HEK293T (cell line): ENCODE measurements around the gene VTI1A.

ENCODE experiments used
- CTCF ChIA-PET: fragments of 350-600 bp; formaldehyde crosslinking; extraction: SDS; loops from one replicate; lab custom pipeline; 2021; ENCODE audit warnings: antibody characterized with exemption, inconsistent platforms; lab: Yijun Ruan, JAX
- POLR2A ChIA-PET: fragments of 350-600 bp; formaldehyde crosslinking; extraction: SDS; loops from one replicate; lab custom pipeline; 2020; ENCODE audit warnings: antibody characterized with exemption, inconsistent platforms; lab: Yijun Ruan, JAX
- DNase-seq: peaks from one replicate; pipeline ENCODE4 v3.0.0; 2012; ENCODE audit warnings: mixed read lengths; ENCODE audit errors: extremely low spot score
- ARNT ChIP-seq: fragments of 450-650 bp; IDR thresholded peaks from 2 replicates; pipeline ENCODE4 v1.6.1; 2017; ENCODE audit warnings: mild to moderate bottlenecking
- BHLHE40 ChIP-seq: fragments of 450-650 bp; IDR thresholded peaks from 2 replicates; pipeline ENCODE4 v1.6.1; 2016; ENCODE audit warnings: mild to moderate bottlenecking, moderate library complexity, borderline replicate concordance
- CTBP1 ChIP-seq: fragments of 450-650 bp; IDR thresholded peaks from 2 replicates; pipeline ENCODE4 v1.6.1; 2016; ENCODE audit warnings: borderline replicate concordance
- ELF4 ChIP-seq: fragments of 450-650 bp; IDR thresholded peaks from 2 replicates; pipeline ENCODE4 v1.6.1; 2017; ENCODE audit warnings: antibody characterized with exemption
- FOXA1 ChIP-seq: fragments of 450-650 bp; IDR thresholded peaks from 2 replicates; pipeline ENCODE4 v1.6.1; 2016; ENCODE audit warnings: mild to moderate bottlenecking
- FOXK2 ChIP-seq: fragments of 450-650 bp; IDR thresholded peaks from 2 replicates; pipeline ENCODE4 v1.6.1; 2016; ENCODE audit warnings: mild to moderate bottlenecking
- FOXM1 ChIP-seq: fragments of 450-650 bp; IDR thresholded peaks from 2 replicates; pipeline ENCODE4 v1.6.1; 2017; ENCODE audit warnings: mild to moderate bottlenecking, borderline replicate concordance
- HDGF ChIP-seq: fragments of 450-650 bp; IDR thresholded peaks from 2 replicates; pipeline ENCODE4 v1.6.1; 2017; ENCODE audit warnings: antibody characterized with exemption, borderline replicate concordance
- L3MBTL2 ChIP-seq: fragments of 450-650 bp; conservative IDR thresholded peaks from 2 replicates; pipeline ENCODE4 v1.6.1; 2016; ENCODE audit warnings: mild to moderate bottlenecking
- LEF1 ChIP-seq: fragments of 450-650 bp; IDR thresholded peaks from 2 replicates; pipeline ENCODE4 v1.6.1; 2017; ENCODE audit warnings: mild to moderate bottlenecking, borderline replicate concordance
- NFRKB ChIP-seq: fragments of 450-650 bp; IDR thresholded peaks from 2 replicates; pipeline ENCODE4 v1.6.1; 2016; ENCODE audit warnings: mild to moderate bottlenecking, moderate library complexity
- PKNOX1 ChIP-seq: fragments of 450-650 bp; IDR thresholded peaks from 2 replicates; pipeline ENCODE4 v1.6.1; 2016
- SP1 ChIP-seq: fragments of 450-650 bp; IDR thresholded peaks from 2 replicates; pipeline ENCODE4 v1.6.1; 2017
- SUZ12 ChIP-seq: fragments of 450-650 bp; IDR thresholded peaks from 2 replicates; pipeline ENCODE4 v1.6.1; 2016; ENCODE audit warnings: mild to moderate bottlenecking
- TARDBP ChIP-seq: fragments of 450-650 bp; IDR thresholded peaks from 2 replicates; pipeline ENCODE4 v1.6.1; 2016
- ZNF384 ChIP-seq: fragments of 450-650 bp; IDR thresholded peaks from 2 replicates; pipeline ENCODE4 v1.6.1; 2016

The VTI1A gene

DNA sequence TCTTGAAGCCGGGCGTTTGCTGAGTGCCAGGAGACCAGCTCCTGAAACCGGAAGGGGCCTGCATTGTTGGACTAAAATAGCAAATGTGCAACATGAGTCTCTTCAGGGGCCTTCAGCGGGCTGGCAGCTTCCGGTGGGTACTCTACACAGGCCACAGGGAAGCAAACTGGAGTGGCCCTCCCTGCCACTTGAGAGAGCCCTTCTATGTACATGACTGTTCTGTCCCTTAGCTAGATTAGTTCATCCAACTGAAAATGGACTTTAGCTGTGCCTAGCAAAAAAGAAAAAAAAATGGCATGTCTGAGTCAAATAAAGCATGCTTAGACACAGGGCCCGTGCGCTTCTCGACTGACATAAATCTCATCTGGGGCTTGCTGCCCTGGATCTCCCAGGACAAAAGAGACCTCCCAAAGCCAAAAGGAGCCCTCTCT lies 387.8 kb downstream of the VTI1A start:
- CTCF ChIA-PET: no interaction called here
- POLR2A ChIA-PET: no interaction called here
- no peak for TF ChIP-seq BHLHE40
- no peak for TF ChIP-seq HDGF
- no peak for TF ChIP-seq FOXM1
- no peak for TF ChIP-seq ARNT
- TF ChIP-seq TARDBP: no peak
- TF ChIP-seq ELF4: no peak
- no peak for TF ChIP-seq NFRKB
- no peak for TF ChIP-seq FOXA1
- no peak for TF ChIP-seq SUZ12
- TF ChIP-seq SP1: no peak
- TF ChIP-seq ZNF384: no peak
- TF ChIP-seq CTBP1: no peak
- TF ChIP-seq LEF1: no peak
- TF ChIP-seq FOXK2: no peak
- no peak for TF ChIP-seq PKNOX1
- no peak for TF ChIP-seq L3MBTL2
- no peak for DNase-seq

DNA sequence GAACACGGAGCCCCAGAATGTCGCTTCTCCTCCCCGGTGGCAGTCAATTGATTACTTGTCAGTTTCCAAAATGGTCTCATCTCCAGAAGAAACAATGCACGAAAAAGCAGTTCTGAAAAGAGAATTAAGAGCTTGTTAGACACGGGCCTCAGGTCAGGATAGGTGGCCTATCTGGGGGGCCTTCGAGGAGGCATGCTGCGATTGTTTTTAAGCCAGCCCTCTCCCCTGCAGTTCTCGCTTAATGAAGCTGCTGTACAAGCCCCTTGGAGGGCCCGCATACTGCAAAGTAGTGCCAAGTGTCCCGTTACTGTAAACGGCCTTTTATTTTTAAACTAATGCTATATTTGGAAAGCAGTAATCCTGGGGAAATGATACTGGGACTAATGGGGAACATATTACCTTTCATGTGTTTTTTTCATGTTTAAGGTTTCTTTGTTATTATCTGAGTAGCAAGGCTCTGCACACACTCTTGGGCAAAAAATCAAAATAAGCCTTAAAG lies 388.3 kb downstream of the VTI1A start:
- POLR2A ChIA-PET: no interaction called here

GRCh38 chr10:112835944-112836451 lies 389.0 kb downstream of the VTI1A start:
- ChIA-PET POLR2A (no interaction called here), CTCF (no interaction called here)
- TF ChIP-seq CTBP1: no peak
- TF ChIP-seq ZNF384: no peak
- TF ChIP-seq LEF1: no peak
- no peak for TF ChIP-seq FOXA1
- TF ChIP-seq L3MBTL2: no peak
- DNase-seq: no peak

More for the DNA sequence above, 388.3 kb downstream of the VTI1A start:
- CTCF ChIA-PET: no interaction called here
- TF ChIP-seq BHLHE40 (no peak), SUZ12 (no peak), PKNOX1 (no peak), ZNF384 (no peak), HDGF (no peak), ELF4 (no peak), FOXA1 (no peak), TARDBP (no peak), L3MBTL2 (no peak), FOXM1 (no peak), FOXK2 (no peak), LEF1 (no peak), SP1 (no peak)
- DNase-seq: no peak

GRCh38 chr10:112838784-112839481 lies 391.9 kb downstream of the VTI1A start:
- POLR2A ChIA-PET: no interaction called here
- CTCF ChIA-PET: no interaction called here
- no peak for DNase-seq
- no peak for TF ChIP-seq LEF1
- TF ChIP-seq SUZ12: no peak
- no peak for TF ChIP-seq L3MBTL2
- no peak for TF ChIP-seq TARDBP

- CTCF ChIA-PET: no interaction called here
These were observed 393.1 kb downstream of the VTI1A start for GRCh38 chr10:112839928-112840654.

More at GRCh38 chr10:112839928-112840654, 393.1 kb downstream of the VTI1A start:
- DNase-seq: no peak
- TF ChIP-seq FOXM1 (no peak), SUZ12 (no peak), ZNF384 (no peak), PKNOX1 (no peak), HDGF (no peak), SP1 (no peak), BHLHE40 (no peak), LEF1 (no peak), TARDBP (no peak), CTBP1 (no peak), FOXK2 (no peak), FOXA1 (no peak), ELF4 (no peak), L3MBTL2 (no peak), ARNT (no peak), NFRKB (no peak)
- POLR2A ChIA-PET: no interaction called here
